IMR-90 (cell line): ENCODE data around the gene TTC19. TPM values are rescaled to one million over a fixed set of nuclear protein-coding genes. Genes with fewer than 3 reads are reported as not detected.

Experiments used
- ATAC-seq: fragments of 200-7000 bp; cut with Tn5 transposase; 2 replicates; pipeline ENCODE4 v1.9.1; 2020; ENCODE audit warnings: low read depth, mild to moderate bottlenecking, moderate library complexity
- BruUV-seq: library from RNA; stranded (reverse); fragments of 400-500 nt; replicated peaks from 2 replicates; lab custom pipeline; 2021; lab: Mats Ljungman, UMichigan
- CTCF ChIA-PET: fragments of 300-600 bp; formaldehyde crosslinking; extraction: SDS; loops from one replicate; lab custom pipeline; 2021; ENCODE audit warnings: antibody characterized with exemption; lab: Yijun Ruan, JAX
- POLR2A ChIA-PET: fragments of 300-600 bp; sonication (Branson Sonifier 250); formaldehyde crosslinking; loops from one replicate; lab custom pipeline; 2022; ENCODE audit warnings: antibody characterized with exemption; ENCODE audit not compliant: unreplicated experiment; lab: Charles Lee
- DNase-seq: peaks from one replicate; pipeline ENCODE4 v3.0.0; 2013
- H2AFZ ChIP-seq: replicated peaks from 2 replicates; pipeline ENCODE3; 2013; ENCODE audit warnings: low read length, mild to moderate bottlenecking; ENCODE audit not compliant: poor library complexity
- H2AK5ac ChIP-seq: 2 replicates; pipeline ENCODE4 v1.6.1; 2013; ENCODE audit warnings: low read depth, low read length, inconsistent platforms
- H2AK9ac ChIP-seq: replicated peaks from 2 replicates; pipeline ENCODE3; 2013; ENCODE audit warnings: mild to moderate bottlenecking, low read depth, low read length, moderate library complexity; ENCODE audit not compliant: poor library complexity
- H2BK120ac ChIP-seq: 2 replicates; pipeline ENCODE4 v1.6.1; 2013; ENCODE audit warnings: low read depth, low read length, inconsistent platforms
- H2BK15ac ChIP-seq: 3 replicates; pipeline ENCODE4 v1.6.1; 2013; ENCODE audit warnings: low read depth, low read length, inconsistent platforms
- H2BK20ac ChIP-seq: 2 replicates; pipeline ENCODE4 v1.6.1; 2013; ENCODE audit warnings: low read depth, mild to moderate bottlenecking, inconsistent platforms, low read length, moderate library complexity
- H2BK5ac ChIP-seq: 2 replicates; pipeline ENCODE4 v1.6.1; 2013; ENCODE audit warnings: mild to moderate bottlenecking, low read depth, low read length, inconsistent platforms; ENCODE audit not compliant: poor library complexity, severe bottlenecking
- H3K14ac ChIP-seq: replicated peaks from 2 replicates; pipeline ENCODE4 v1.6.1; 2013; ENCODE audit warnings: low read depth, low read length, inconsistent platforms
- H3K18ac ChIP-seq: 2 replicates; pipeline ENCODE4 v1.6.1; 2013; ENCODE audit warnings: low read depth, low read length, control low read depth
- H3K23ac ChIP-seq: 2 replicates; pipeline ENCODE4 v1.6.1; 2013; ENCODE audit warnings: low read depth, low read length, inconsistent platforms
- H3K27ac ChIP-seq: 2 replicates; pipeline ENCODE4 v1.5.1; 2013; ENCODE audit warnings: mild to moderate bottlenecking, control low read depth, low read length; ENCODE audit not compliant: insufficient read depth
- H3K27me3 ChIP-seq: 2 replicates; pipeline ENCODE4 v1.6.1; 2013; ENCODE audit warnings: low read length; ENCODE audit not compliant: control insufficient read depth, insufficient read depth
- H3K36me3 ChIP-seq: 2 replicates; pipeline ENCODE4 v1.6.1; 2013; ENCODE audit warnings: low read length, mixed read lengths; ENCODE audit not compliant: control insufficient read depth, insufficient read depth
- H3K4ac ChIP-seq: 2 replicates; pipeline ENCODE4 v1.6.1; 2013; ENCODE audit warnings: low read depth, low read length, inconsistent platforms
- H3K4me1 ChIP-seq: 2 replicates; pipeline ENCODE4 v1.6.1; 2013; ENCODE audit warnings: low read length, mixed read lengths; ENCODE audit not compliant: control insufficient read depth, insufficient read depth
- H3K4me2 ChIP-seq: 2 replicates; pipeline ENCODE4 v1.6.1; 2013; ENCODE audit warnings: low read depth, mild to moderate bottlenecking, control low read depth, low read length, moderate library complexity
- H3K4me3 ChIP-seq: 2 replicates; pipeline ENCODE4 v1.5.1; 2013; ENCODE audit warnings: low read depth, mild to moderate bottlenecking, control low read depth, low read length, moderate library complexity; ENCODE audit not compliant: insufficient read depth
- H3K56ac ChIP-seq: 2 replicates; pipeline ENCODE4 v1.6.1; 2013; ENCODE audit warnings: low read length, inconsistent platforms; ENCODE audit not compliant: insufficient read depth; ENCODE audit errors: extremely low read depth
- H3K79me1 ChIP-seq, 2 experiments: 2 replicates each; pipeline ENCODE4 v1.6.1; 2013; ENCODE audit warnings: low read length in 2 of 2, inconsistent platforms in 1 of 2, low read depth in 1 of 2
- H3K9ac ChIP-seq: 2 replicates; pipeline ENCODE4 v1.6.1; 2013; ENCODE audit warnings: low read depth, low read length, control low read depth
- H3K9me1 ChIP-seq: 2 replicates; pipeline ENCODE4 v1.6.1; 2013; ENCODE audit warnings: low read length, inconsistent platforms; ENCODE audit not compliant: insufficient read depth
- H3K9me3 ChIP-seq: 2 replicates; pipeline ENCODE4 v1.6.1; 2013; ENCODE audit warnings: low read length; ENCODE audit not compliant: control insufficient read depth, insufficient read depth
- H4K20me1 ChIP-seq: 2 replicates; pipeline ENCODE4 v1.6.1; 2013; ENCODE audit warnings: low read length, inconsistent platforms; ENCODE audit not compliant: insufficient read depth
- H4K5ac ChIP-seq: 2 replicates; pipeline ENCODE4 v1.6.1; 2013; ENCODE audit warnings: mild to moderate bottlenecking, low read depth, low read length, control low read depth
- H4K8ac ChIP-seq, 2 experiments: 2 replicates each; pipeline ENCODE4 v1.6.1; 2013; ENCODE audit warnings: low read depth in 2 of 2, low read length in 2 of 2, control low read depth in 1 of 2, inconsistent platforms in 1 of 2
- H4K91ac ChIP-seq: 2 replicates; pipeline ENCODE4 v1.6.1; 2013; ENCODE audit warnings: low read depth, low read length, inconsistent platforms; ENCODE audit not compliant: insufficient read depth
- BHLHE40 ChIP-seq: fragments of 150-350 bp; IDR thresholded peaks from 2 replicates; pipeline ENCODE4 v1.6.1; 2016; ENCODE audit warnings: mild to moderate bottlenecking, low read depth, low read length
- CHD1 ChIP-seq: IDR thresholded peaks from 2 replicates; pipeline ENCODE4 v1.6.1; 2012; ENCODE audit warnings: low read depth, low read length, improper control_type of control experiment
- ELK1 ChIP-seq: fragments of 150-350 bp; IDR thresholded peaks from 2 replicates; pipeline ENCODE4 v1.6.1; 2016; ENCODE audit warnings: low read depth, mild to moderate bottlenecking, low read length, moderate library complexity, borderline replicate concordance
- FOS ChIP-seq: fragments of 150-350 bp; IDR thresholded peaks from 2 replicates; pipeline ENCODE4 v1.6.1; 2016; ENCODE audit warnings: low read depth, low read length
- MAFK ChIP-seq: IDR thresholded peaks from 2 replicates; pipeline ENCODE4 v1.6.1; 2012; ENCODE audit warnings: low read depth, low read length, improper control_type of control experiment
- MAZ ChIP-seq: IDR thresholded peaks from 2 replicates; pipeline ENCODE4 v1.6.1; 2012; ENCODE audit warnings: low read depth, mild to moderate bottlenecking, low read length, improper control_type of control experiment, moderate library complexity, borderline replicate concordance
- MXI1 ChIP-seq: IDR thresholded peaks from 2 replicates; pipeline ENCODE4 v1.6.1; 2012; ENCODE audit warnings: low read depth, mild to moderate bottlenecking, low read length, moderate library complexity, borderline replicate concordance
- NFE2L2 ChIP-seq: fragments of 150-350 bp; IDR thresholded peaks from 2 replicates; pipeline ENCODE4 v1.6.1; 2016; ENCODE audit warnings: low read depth, mild to moderate bottlenecking, low read length
- POLR2A ChIP-seq: IDR thresholded peaks from 2 replicates; pipeline ENCODE4 v1.6.1; 2012; ENCODE audit warnings: mild to moderate bottlenecking, low read depth, low read length
- RAD21 ChIP-seq: IDR thresholded peaks from 2 replicates; pipeline ENCODE4 v1.6.1; 2012; ENCODE audit warnings: low read length, improper control_type of control experiment
- RCOR1 ChIP-seq: IDR thresholded peaks from 2 replicates; pipeline ENCODE4 v1.6.1; 2012; ENCODE audit warnings: mild to moderate bottlenecking, low read length, improper control_type of control experiment; ENCODE audit not compliant: insufficient replicate concordance
- RFX5 ChIP-seq: IDR thresholded peaks from 2 replicates; pipeline ENCODE4 v1.8.0; 2012; ENCODE audit warnings: low read depth, mild to moderate bottlenecking, low read length, moderate library complexity
- SMC3 ChIP-seq: fragments of 150-350 bp; IDR thresholded peaks from 2 replicates; pipeline ENCODE4 v1.6.1; 2016; ENCODE audit warnings: low read depth, mild to moderate bottlenecking, antibody characterized with exemption, low read length, moderate library complexity
- whole genome bisulfite sequencing, 2 experiments: methylation state at CpG; one replicate each; pipeline versions ENCODE4 v1.1.5 to v1.1.7; 2013; ENCODE audit warnings: missing lambda C conversion rate in 2 of 2; ENCODE audit not compliant: insufficient read length in 1 of 2; ENCODE audit errors: extremely low coverage in 2 of 2; 5-methylcytosine and 5-hydroxymethylcytosine counted together
- dilution Hi-C: fragments of 300-500 bp; cut with HindIII; formaldehyde crosslinking; loops from one replicate; pipeline ENCODE4 v1.14.3; 2018; ENCODE audit warnings: low sequenced_read_pairs; ENCODE audit not compliant: unreplicated experiment
- in situ Hi-C: fragments of 300-500 bp; cut with MboI; formaldehyde crosslinking; loops from 3 replicates; pipeline ENCODE4 v1.14.3; 2019; ENCODE audit warnings: low sequenced_read_pairs, inconsistent platforms, mixed read lengths
- intact Hi-C: fragments of 100-400 bp; cut with micrococcal nuclease; formaldehyde crosslinking; loops from 2 replicates; pipeline ENCODE4 v1.10.0; 2022
- polyA plus RNA-seq, 3 experiments: library from polyadenylated mRNA; depleted of rRNA; stranded (reverse); fragments of >200 nt; gene quantifications; 2 replicates each; pipeline ENCODE4 v1.2.3, GENCODE V29; 2012; ENCODE audit warnings: low replicate concordance in 1 of 3
- total RNA-seq: library from RNA; depleted of rRNA; stranded (reverse); fragments of >200 nt; gene quantifications from 2 replicates; pipeline ENCODE4 v1.2.3, GENCODE V29; 2012
- TF ChIP-seq, protein P1 (sequence below): conservative IDR thresholded peaks from 2 replicates; pipeline ENCODE4 v1.5.1; 2012; ENCODE audit warnings: mild to moderate bottlenecking, low read depth, low read length, improper control_type of control experiment
- TF ChIP-seq, protein P2 (sequence below): fragments of 150-350 bp; IDR thresholded peaks from 2 replicates; pipeline ENCODE4 v1.6.1; 2017; ENCODE audit warnings: mild to moderate bottlenecking, antibody characterized with exemption, low read length, low read depth

TTC19 gene
- total and polyA plus RNA-seq, 2 of the 4 experiments (the other 2 are of a cell fraction) = 8.3 to 12.9 TPM

- Histone ChIP-seq H3K9ac (no peak overlapping the region), H3K9me3 (no peaks in the 10 kb centered on the region), H2BK20ac (0 out of 2 replicates have a peak overlapping the region, but pooled peaks have one; percentile 51), H2AK5ac (peak overlapping the region; percentile 60), H3K4me1 (peaks cover 19% of the 10 kb centered on the region), H2AK9ac (peak overlapping the region; percentile 23), H3K56ac (no peak overlapping the region), H3K23ac (peak overlapping the region; percentile 48; the same call in 1 of the 2 replicates), H3K4me2 (no peak overlapping the region), H3K9me1 (peaks cover 31% of the 10 kb centered on the region), H2BK15ac (0 out of 3 replicates have a peak overlapping the region, but pooled peaks have one; percentile 27), H2AFZ (no peak overlapping the region), H3K27ac (0 out of 2 replicates have a peak overlapping the region, but pooled peaks have one; percentile 18), H3K4ac (peak overlapping the region; percentile 56; the same call in 1 of the 2 replicates), H3K4me3 (no peak overlapping the region), H2BK5ac (peak overlapping the region; percentile 24), H3K27me3 (no peaks in the 10 kb centered on the region), H4K20me1 (no peaks in the 10 kb centered on the region), H3K14ac (0 out of 2 replicates have a peak overlapping the region, but pooled peaks have one; percentile 25), H3K18ac (no peak overlapping the region), H2BK120ac (0 out of 2 replicates have a peak overlapping the region, but pooled peaks have one; percentile 8), H4K8ac (peak overlapping the region in 1 of 2 experiments; percentile 23; a peak in 2 of 4 replicates), H4K91ac (peak overlapping the region; percentile 82; the same call in 1 of the 2 replicates), H4K5ac (no peak overlapping the region), H3K79me1 (peaks cover 30 to 49% of the 10 kb centered on the region in 2 experiments), H3K36me3 (0 out of 2 replicates have a peak, but pooled peaks cover 1% of the 10 kb centered on the region)
- ChIA-PET POLR2A (interaction anchor here (0.6 kb wide), 1 partner anchor 416 kb away, joined by 3 read pairs; no protein-coding TSS in a partner anchor), CTCF (no interaction called here)
- DNase-seq (no peak), ATAC-seq (no peak)
- intact Hi-C loops = no loop called here
- BruUV-seq = no TSS peak
- in situ Hi-C loops = loop anchor here (25.0 kb wide), 1 partner anchor 703 kb away; the partner anchor contains the start of gene PMP22
- dilution Hi-C loops = no loop called here
- 74% methylated on average over 3 of the region's 6 CpGs; no CpG with 5 or more reads in 1 of the 2 experiments for WGBS, 2 experiments
- TF ChIP-seq BHLHE40 (no peak), RFX5 (no peak), MXI1 (no peak), RAD21 (no peak), FOS (no peak), RCOR1 (no peak), MAZ (no peak), NFE2L2 (no peak), ELK1 (no peak), SMC3 (no peak), POLR2A (no peak), CHD1 (no peak), MAFK (no peak)
- TF ChIP-seq, protein P1, sequence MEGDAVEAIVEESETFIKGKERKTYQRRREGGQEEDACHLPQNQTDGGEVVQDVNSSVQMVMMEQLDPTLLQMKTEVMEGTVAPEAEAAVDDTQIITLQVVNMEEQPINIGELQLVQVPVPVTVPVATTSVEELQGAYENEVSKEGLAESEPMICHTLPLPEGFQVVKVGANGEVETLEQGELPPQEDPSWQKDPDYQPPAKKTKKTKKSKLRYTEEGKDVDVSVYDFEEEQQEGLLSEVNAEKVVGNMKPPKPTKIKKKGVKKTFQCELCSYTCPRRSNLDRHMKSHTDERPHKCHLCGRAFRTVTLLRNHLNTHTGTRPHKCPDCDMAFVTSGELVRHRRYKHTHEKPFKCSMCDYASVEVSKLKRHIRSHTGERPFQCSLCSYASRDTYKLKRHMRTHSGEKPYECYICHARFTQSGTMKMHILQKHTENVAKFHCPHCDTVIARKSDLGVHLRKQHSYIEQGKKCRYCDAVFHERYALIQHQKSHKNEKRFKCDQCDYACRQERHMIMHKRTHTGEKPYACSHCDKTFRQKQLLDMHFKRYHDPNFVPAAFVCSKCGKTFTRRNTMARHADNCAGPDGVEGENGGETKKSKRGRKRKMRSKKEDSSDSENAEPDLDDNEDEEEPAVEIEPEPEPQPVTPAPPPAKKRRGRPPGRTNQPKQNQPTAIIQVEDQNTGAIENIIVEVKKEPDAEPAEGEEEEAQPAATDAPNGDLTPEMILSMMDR = no peak
- TF ChIP-seq, protein P2, sequence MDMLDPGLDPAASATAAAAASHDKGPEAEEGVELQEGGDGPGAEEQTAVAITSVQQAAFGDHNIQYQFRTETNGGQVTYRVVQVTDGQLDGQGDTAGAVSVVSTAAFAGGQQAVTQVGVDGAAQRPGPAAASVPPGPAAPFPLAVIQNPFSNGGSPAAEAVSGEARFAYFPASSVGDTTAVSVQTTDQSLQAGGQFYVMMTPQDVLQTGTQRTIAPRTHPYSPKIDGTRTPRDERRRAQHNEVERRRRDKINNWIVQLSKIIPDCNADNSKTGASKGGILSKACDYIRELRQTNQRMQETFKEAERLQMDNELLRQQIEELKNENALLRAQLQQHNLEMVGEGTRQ = no peak
These were observed 34.1 kb upstream of the TTC19 start for GRCh38 chr17:15965528-15965927.
